Fibroblast of lung (primary cell): Measurements from ENCODE around the gene ATL1.
"Not testable (repeated sequence)": the region's sequence is repeated elsewhere in the genome, so short reads cannot be mapped to it uniquely, and the experiment has no call there.

ENCODE experiments used
- CTCF ChIP-seq, 2 donors: IDR thresholded peaks in 1 of 2; conservative IDR thresholded peaks in 1 of 2; 1 replicate in 1 of 2; 2 replicates in 1 of 2; pipeline ENCODE4 v1.5.1; 2011 to 2012; ENCODE audit warnings: low read length in 2 of 2, control low read depth in 1 of 2, inconsistent platforms in 1 of 2, low read depth in 1 of 2, mild to moderate bottlenecking in 1 of 2
- EZH2 ChIP-seq: IDR thresholded peaks from 2 replicates; pipeline ENCODE4 v1.5.1; 2012; ENCODE audit warnings: low read length, control low read depth, mild to moderate bottlenecking; ENCODE audit errors: missing control alignments

GRCh38 chr14:50624947-50625346, 65.0 kb downstream of the ATL1 start:
- TF ChIP-seq CTCF (conservative IDR thresholded peaks at IDR 0.05 in 1 of 2, IDR thresholded peaks at IDR 0.05 in 1 of 2; ENCODE audit: low read depth in 1 of 2, low read length in 2 of 2); EZH2: not testable (repeated sequence)
